K562 (cell line): ENCODE measurements around the gene ZNF181. TPM values are rescaled to one million over a fixed set of nuclear protein-coding genes. Genes with fewer than 3 reads are reported as not detected.

ENCODE experiments used
- ARID4B ChIP-seq: sonication (generic); formaldehyde crosslinking; IDR thresholded peaks from 2 replicates; pipeline ENCODE4 v1.8.0; 2022; ENCODE audit warnings: mild to moderate bottlenecking, missing genetic modification reagents
- E2F6 ChIP-seq, 2 experiments: IDR thresholded peaks; 2 replicates each; pipeline ENCODE4 v1.6.1; 2011; ENCODE audit warnings: borderline replicate concordance in 1 of 2, control low read depth in 1 of 2, low read depth in 1 of 2, low read length in 1 of 2, mild to moderate bottlenecking in 1 of 2, mixed read lengths in 1 of 2, moderate library complexity in 1 of 2; ENCODE audit not compliant: insufficient read depth in 1 of 2, insufficient read length in 1 of 2, poor library complexity in 1 of 2, severe bottlenecking in 1 of 2; ENCODE audit errors: extremely low read depth in 1 of 2
- MGA ChIP-seq: fragments of 450-650 bp; IDR thresholded peaks from 2 replicates; pipeline ENCODE4 v1.6.1; 2016; ENCODE audit warnings: mild to moderate bottlenecking, moderate library complexity
- NCOA1 ChIP-seq: fragments of 450-650 bp; IDR thresholded peaks from 2 replicates; pipeline ENCODE4 v1.6.1; 2016; ENCODE audit warnings: low read depth
- SMAD1 ChIP-seq: fragments of 150-350 bp; IDR thresholded peaks from 2 replicates; pipeline ENCODE4 v1.6.1; 2014; ENCODE audit warnings: low read length, low read depth; ENCODE audit not compliant: partially characterized antibody
- THRB ChIP-seq: fragments of 450-650 bp; formaldehyde crosslinking; conservative IDR thresholded peaks from 2 replicates; pipeline ENCODE4 v1.4.0; 2022; ENCODE audit warnings: mild to moderate bottlenecking, missing genetic modification characterization
- polyA plus RNA-seq, 8 experiments: library from polyadenylated mRNA; depleted of rRNA in 4 of 8; stranded (reverse) in 5 of 8; unstranded in 3 of 8; fragments of >200 nt; fragmentation: Nextera tagmentation in 2 of 8; fragmentation: Illumina TruSeq in 1 of 8; extraction: Ambion mirVana in 2 of 8; extraction: Trizol in 1 of 8; gene quantifications; 2 replicates each; pipeline versions ENCODE4 v1.2.1 to v1.2.3, GENCODE V29; 2011 to 2014; ENCODE audit warnings: inconsistent platforms in 1 of 8, missing spikeins in 1 of 8
- total RNA-seq, 7 experiments: library from RNA; depleted of rRNA in 6 of 7; stranded (reverse); fragments of >200 nt in 6 of 7; fragmentation: Illumina TruSeq in 2 of 7; extraction: Trizol in 2 of 7; gene quantifications; 2 replicates each; pipeline versions ENCODE4 v1.2.1 to v1.2.3, GENCODE V29; 2011 to 2021; ENCODE audit warnings: low replicate concordance in 1 of 7

Gene ZNF181
- total and polyA plus RNA-seq, 9 of the 15 experiments (the other 6 are each of a cell fraction or from before 2014, with no cell fraction given) = 4.3 to 20.3 (median 12.1) TPM

- TF ChIP-seq MGA = peak; percentile 35; the same call in 1 of the 2 replicates
- 0 out of 2 replicates have a peak, but pooled peaks have one; percentile 32 for TF ChIP-seq NCOA1
- no peak for TF ChIP-seq SMAD1
- TF ChIP-seq THRB = no peak
- TF ChIP-seq ARID4B = 0 out of 2 replicates have a peak, but pooled peaks have one; percentile 33
- peak in 1 of 2 experiments; percentile 8 for TF ChIP-seq E2F6 (IDR thresholded peaks at IDR 0.05; ENCODE audit: borderline replicate concordance in 1 of 2, extremely low read depth in 1 of 2, insufficient read depth in 1 of 2, insufficient read length in 1 of 2, low read depth in 1 of 2, low read length in 1 of 2, poor library complexity in 1 of 2, severe bottlenecking in 1 of 2)
Measured at GRCh38 chr19:34731019-34731829, 2.8 kb upstream of the ZNF181 start (continued).
